HepG2 (cell line): ENCODE measurements around the gene CD1C.

Experiments
- ATF2 ChIP-seq: sonication (generic); formaldehyde crosslinking; IDR thresholded peaks from 2 replicates; pipeline ENCODE4 v1.4.0; 2020; ENCODE audit warnings: missing genetic modification reagents
- ZNF232 ChIP-seq: sonication (generic); formaldehyde crosslinking; IDR thresholded peaks from 2 replicates; pipeline ENCODE4 v1.4.0; 2020; ENCODE audit warnings: missing genetic modification reagents, borderline replicate concordance
- TF ChIP-seq, protein P1 (sequence below), 2 experiments: IDR thresholded peaks; 2 replicates each; pipeline ENCODE4 v1.6.1; 2011 to 2012; ENCODE audit warnings: low read length in 2 of 2, borderline replicate concordance in 1 of 2, low read depth in 1 of 2, mild to moderate bottlenecking in 1 of 2, moderate library complexity in 1 of 2

DNA sequence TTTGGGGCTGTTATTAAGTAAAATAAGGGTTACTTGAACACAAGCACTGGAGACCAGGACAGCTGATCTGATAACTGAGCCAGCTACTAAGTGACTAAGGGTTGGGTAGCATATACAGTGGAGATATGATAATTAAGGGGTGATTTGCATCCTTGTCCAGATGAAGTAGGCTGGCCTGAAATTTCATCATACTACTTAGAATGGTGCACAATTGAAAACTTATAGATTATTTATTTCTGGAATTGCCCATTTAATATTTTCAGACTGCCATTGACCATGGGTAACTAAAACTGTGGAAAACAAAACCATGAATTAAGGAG is 45.5 kb downstream of the CD1C start:
- no peak for TF ChIP-seq ZNF232 (CRISPR knock-in tag)
- TF ChIP-seq, protein P1, sequence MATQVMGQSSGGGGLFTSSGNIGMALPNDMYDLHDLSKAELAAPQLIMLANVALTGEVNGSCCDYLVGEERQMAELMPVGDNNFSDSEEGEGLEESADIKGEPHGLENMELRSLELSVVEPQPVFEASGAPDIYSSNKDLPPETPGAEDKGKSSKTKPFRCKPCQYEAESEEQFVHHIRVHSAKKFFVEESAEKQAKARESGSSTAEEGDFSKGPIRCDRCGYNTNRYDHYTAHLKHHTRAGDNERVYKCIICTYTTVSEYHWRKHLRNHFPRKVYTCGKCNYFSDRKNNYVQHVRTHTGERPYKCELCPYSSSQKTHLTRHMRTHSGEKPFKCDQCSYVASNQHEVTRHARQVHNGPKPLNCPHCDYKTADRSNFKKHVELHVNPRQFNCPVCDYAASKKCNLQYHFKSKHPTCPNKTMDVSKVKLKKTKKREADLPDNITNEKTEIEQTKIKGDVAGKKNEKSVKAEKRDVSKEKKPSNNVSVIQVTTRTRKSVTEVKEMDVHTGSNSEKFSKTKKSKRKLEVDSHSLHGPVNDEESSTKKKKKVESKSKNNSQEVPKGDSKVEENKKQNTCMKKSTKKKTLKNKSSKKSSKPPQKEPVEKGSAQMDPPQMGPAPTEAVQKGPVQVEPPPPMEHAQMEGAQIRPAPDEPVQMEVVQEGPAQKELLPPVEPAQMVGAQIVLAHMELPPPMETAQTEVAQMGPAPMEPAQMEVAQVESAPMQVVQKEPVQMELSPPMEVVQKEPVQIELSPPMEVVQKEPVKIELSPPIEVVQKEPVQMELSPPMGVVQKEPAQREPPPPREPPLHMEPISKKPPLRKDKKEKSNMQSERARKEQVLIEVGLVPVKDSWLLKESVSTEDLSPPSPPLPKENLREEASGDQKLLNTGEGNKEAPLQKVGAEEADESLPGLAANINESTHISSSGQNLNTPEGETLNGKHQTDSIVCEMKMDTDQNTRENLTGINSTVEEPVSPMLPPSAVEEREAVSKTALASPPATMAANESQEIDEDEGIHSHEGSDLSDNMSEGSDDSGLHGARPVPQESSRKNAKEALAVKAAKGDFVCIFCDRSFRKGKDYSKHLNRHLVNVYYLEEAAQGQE (IDR thresholded peaks at IDR 0.05; ENCODE audit: borderline replicate concordance in 1 of 2, low read depth in 1 of 2, low read length in 2 of 2): no peak
- TF ChIP-seq ATF2: no peak
